GM21737 (cell line): Measurements from ENCODE around the gene SNED1.

Source experiments
- ATAC-seq: cut with Tn5 transposase; IDR thresholded peaks from one replicate; pipeline ENCODE4 v1.9.1; 2021; ENCODE audit warnings: mild to moderate bottlenecking, moderate library complexity; ENCODE audit not compliant: unreplicated experiment

The SNED1 gene

GRCh38 chr2:240991378-240992263 lies 6.8 kb upstream of the SNED1 start:
- ATAC-seq, result no peak

GRCh38 chr2:240992572-240993291 lies 5.7 kb upstream of the SNED1 start:
- no peak for ATAC-seq

GRCh38 chr2:240993446-240994170 lies 4.8 kb upstream of the SNED1 start:
- ATAC-seq, result no peak

- ATAC-seq, result no peak
Measured at GRCh38 chr2:240994171-240994896, 4.1 kb upstream of the SNED1 start.

- no peak for ATAC-seq
Measured at GRCh38 chr2:240995041-240996021, 3.1 kb upstream of the SNED1 start.

- ATAC-seq, result no peak
Measured at GRCh38 chr2:240996161-240996833, 2.1 kb upstream of the SNED1 start.

- no peak for ATAC-seq
Measured at GRCh38 chr2:240996834-240997140, 1.6 kb upstream of the SNED1 start.

- ATAC-seq, result no peak
Measured at GRCh38 chr2:240997141-240997855, 1.1 kb upstream of the SNED1 start.

GRCh38 chr2:240998706-240998994 lies 232 bp downstream of the SNED1 start:
- no peak for ATAC-seq

GRCh38 chr2:240998995-240999791 lies 775 bp downstream of the SNED1 start:
- no peak for ATAC-seq

GRCh38 chr2:240999873-241000541 lies 1.6 kb downstream of the SNED1 start:
- no peak for ATAC-seq

GRCh38 chr2:241000831-241001321 lies 2.5 kb downstream of the SNED1 start:
- no peak for ATAC-seq

GRCh38 chr2:241001413-241002274 lies 3.2 kb downstream of the SNED1 start:
- ATAC-seq, result no peak

- ATAC-seq, result no peak
Measured at GRCh38 chr2:241002275-241003046, 4.0 kb downstream of the SNED1 start.

GRCh38 chr2:241003047-241003360 lies 4.6 kb downstream of the SNED1 start:
- ATAC-seq, result no peak

- no peak for ATAC-seq
Measured at GRCh38 chr2:241003369-241003768, 5.0 kb downstream of the SNED1 start.
